Esophagus muscularis mucosa (tissue), 4 donors: Measurements from ENCODE around the gene SYT6. TPM values are rescaled to one million over a fixed set of nuclear protein-coding genes. Genes with fewer than 3 reads are reported as not detected.

Experiments used
- DNase-seq: peaks from one replicate; pipeline ENCODE4 v3.0.0-alpha.2; 2017; ENCODE audit errors: extremely low spot score
- H3K27ac ChIP-seq, 4 donors: fragments of 200-600 bp; sonication (generic); replicated peaks in 1 of 4; 1 replicate in 3 of 4; 2 replicates in 1 of 4; pipeline ENCODE4 v1.5.1; 2016 to 2019; ENCODE audit warnings: mild to moderate bottlenecking in 1 of 4
- H3K27me3 ChIP-seq, 4 donors: fragments of 200-600 bp; sonication (generic); one replicate each; pipeline versions ENCODE4 v1.5.1 to v1.6.0; 2016 to 2019
- H3K36me3 ChIP-seq, 4 donors: fragments of 200-600 bp; sonication (generic); one replicate each; pipeline ENCODE4 v1.5.1; 2016 to 2019
- H3K4me1 ChIP-seq, 4 donors: fragments of 200-600 bp; sonication (generic); one replicate each; pipeline ENCODE4 v1.5.1; 2016 to 2019
- H3K4me3 ChIP-seq, 4 donors: fragments of 200-600 bp; sonication (generic); 1 replicate in 2 of 4; 2 replicates in 2 of 4; pipeline ENCODE4 v1.5.1; 2016 to 2019; ENCODE audit warnings: mild to moderate bottlenecking in 4 of 4, moderate library complexity in 1 of 4
- H3K9me3 ChIP-seq, 4 donors: fragments of 200-600 bp; sonication (generic); 1 replicate in 3 of 4; 2 replicates in 1 of 4; pipeline ENCODE4 v1.5.1; 2016 to 2019
- EP300 ChIP-seq: sonication (generic); formaldehyde crosslinking; IDR thresholded peaks from one replicate; pipeline ENCODE4 v1.6.1; 2017; ENCODE audit warnings: antibody characterized with exemption
- POLR2A ChIP-seq: fragments of 450-650 bp; IDR thresholded peaks from one replicate; pipeline ENCODE4 v1.6.1; 2017; ENCODE audit warnings: antibody characterized with exemption, moderate library complexity, mild to moderate bottlenecking, low read depth
- POLR2AphosphoS5 ChIP-seq, 2 donors: sonication (generic); formaldehyde crosslinking; IDR thresholded peaks; one replicate each; pipeline ENCODE4 v1.6.1; 2017; ENCODE audit warnings: antibody characterized with exemption in 2 of 2
- WGBS: methylation state at CpG from one replicate; pipeline ENCODE4 v1.1.5; 2018; 5-methylcytosine and 5-hydroxymethylcytosine counted together
- intact Hi-C: fragments of 100-400 bp; cut with DNase I; formaldehyde crosslinking; loops from one replicate; pipeline ENCODE4 v1.15.1; 2023
- total RNA-seq, 4 donors: library from RNA; depleted of rRNA; stranded (reverse); fragments of >200 nt; gene quantifications; one replicate each; pipeline versions ENCODE4 v1.1.0 to v1.2.1, GENCODE V29; 2016
- TF ChIP-seq, protein P1 (sequence below), 3 experiments: fragments of 200-600 bp in 2 of 3; fragments of 450-650 bp in 1 of 3; sonication (generic) in 2 of 3; IDR thresholded peaks; one replicate each; pipeline ENCODE4 v1.5.1; 2017 to 2019; ENCODE audit warnings: antibody characterized with exemption in 3 of 3, mild to moderate bottlenecking in 2 of 3, moderate library complexity in 1 of 3

SYT6 gene
- total RNA-seq, 4 donors from 2014 or later: 0.06 to 0.83 TPM; not detected in 2

DNA sequence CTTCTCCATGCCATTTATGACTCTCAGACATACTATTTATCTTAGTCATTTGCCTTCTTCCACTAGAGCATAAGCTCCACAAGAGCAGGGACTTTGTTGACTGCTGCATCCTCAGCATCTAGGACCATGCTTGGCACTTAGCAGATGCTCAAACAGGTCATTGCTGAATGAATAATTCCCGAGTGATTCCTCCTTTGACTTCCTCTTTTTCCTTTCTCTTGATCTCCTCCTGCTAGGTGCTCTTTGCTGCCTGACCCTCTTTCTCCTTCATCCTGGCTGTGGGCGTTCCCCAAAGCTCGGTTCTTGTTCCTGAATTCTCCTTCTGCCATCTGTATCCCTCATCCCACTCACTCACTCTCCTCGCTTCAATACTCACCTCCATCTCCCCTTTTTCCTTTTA lies 23.5 kb downstream of the SYT6 start:
- intact Hi-C loops: no loop called here

DNA sequence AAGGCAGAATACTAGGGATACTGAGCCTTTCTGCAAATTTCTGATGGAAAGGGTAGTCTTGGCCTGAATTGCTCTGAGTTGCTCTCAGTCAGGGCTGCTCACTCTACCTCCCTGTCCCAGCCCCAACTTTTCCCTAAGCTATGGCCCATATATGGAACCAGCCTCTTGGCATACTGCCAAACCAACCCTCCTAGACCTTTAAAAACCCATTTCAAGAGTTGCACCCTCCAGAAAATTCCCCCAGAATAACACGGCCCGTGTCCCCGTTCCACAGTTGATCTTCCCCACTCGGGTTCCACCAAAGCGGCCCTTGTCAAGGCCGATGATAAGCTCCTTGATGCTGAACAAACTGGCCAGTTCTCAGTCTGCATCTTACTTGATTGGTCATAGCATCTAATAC lies 25.4 kb downstream of the SYT6 start:
- H3K36me3 ChIP-seq: no peaks in the 10 kb centered on the region
- H3K27me3 ChIP-seq: no peaks in the 10 kb centered on the region
- 94% methylated on average over 6 of the region's 6 CpGs for WGBS
- no peak overlapping the region for H3K27ac ChIP-seq
- intact Hi-C loops: no loop called here
- H3K4me1 ChIP-seq: no peaks in the 10 kb centered on the region
- H3K9me3 ChIP-seq: no peaks in the 10 kb centered on the region
- no peak overlapping the region for H3K4me3 ChIP-seq
- TF ChIP-seq POLR2AphosphoS5 (IDR thresholded peaks at IDR 0.05) (no peak), POLR2A (no peak), EP300 (no peak)
- TF ChIP-seq, protein P1, sequence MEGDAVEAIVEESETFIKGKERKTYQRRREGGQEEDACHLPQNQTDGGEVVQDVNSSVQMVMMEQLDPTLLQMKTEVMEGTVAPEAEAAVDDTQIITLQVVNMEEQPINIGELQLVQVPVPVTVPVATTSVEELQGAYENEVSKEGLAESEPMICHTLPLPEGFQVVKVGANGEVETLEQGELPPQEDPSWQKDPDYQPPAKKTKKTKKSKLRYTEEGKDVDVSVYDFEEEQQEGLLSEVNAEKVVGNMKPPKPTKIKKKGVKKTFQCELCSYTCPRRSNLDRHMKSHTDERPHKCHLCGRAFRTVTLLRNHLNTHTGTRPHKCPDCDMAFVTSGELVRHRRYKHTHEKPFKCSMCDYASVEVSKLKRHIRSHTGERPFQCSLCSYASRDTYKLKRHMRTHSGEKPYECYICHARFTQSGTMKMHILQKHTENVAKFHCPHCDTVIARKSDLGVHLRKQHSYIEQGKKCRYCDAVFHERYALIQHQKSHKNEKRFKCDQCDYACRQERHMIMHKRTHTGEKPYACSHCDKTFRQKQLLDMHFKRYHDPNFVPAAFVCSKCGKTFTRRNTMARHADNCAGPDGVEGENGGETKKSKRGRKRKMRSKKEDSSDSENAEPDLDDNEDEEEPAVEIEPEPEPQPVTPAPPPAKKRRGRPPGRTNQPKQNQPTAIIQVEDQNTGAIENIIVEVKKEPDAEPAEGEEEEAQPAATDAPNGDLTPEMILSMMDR (IDR thresholded peaks at IDR 0.05): no peak
- DNase-seq: no peak

More for the DNA sequence above, 23.5 kb downstream of the SYT6 start:
- H3K4me1 ChIP-seq: no peaks in the 10 kb centered on the region
- H3K27me3 ChIP-seq: no peaks in the 10 kb centered on the region
- H3K4me3 ChIP-seq: no peak overlapping the region
- no peaks in the 10 kb centered on the region for H3K36me3 ChIP-seq
- no peaks in the 10 kb centered on the region for H3K9me3 ChIP-seq
- DNase-seq: no peak
- 80% methylated on average over 4 of the region's 4 CpGs for whole genome bisulfite sequencing
- no peak for TF ChIP-seq POLR2AphosphoS5 (IDR thresholded peaks at IDR 0.05)
- TF ChIP-seq, protein P1 (IDR thresholded peaks at IDR 0.05): no peak
- no peak for TF ChIP-seq POLR2A
- no peak for TF ChIP-seq EP300
- H3K27ac ChIP-seq: no peak overlapping the region

DNA sequence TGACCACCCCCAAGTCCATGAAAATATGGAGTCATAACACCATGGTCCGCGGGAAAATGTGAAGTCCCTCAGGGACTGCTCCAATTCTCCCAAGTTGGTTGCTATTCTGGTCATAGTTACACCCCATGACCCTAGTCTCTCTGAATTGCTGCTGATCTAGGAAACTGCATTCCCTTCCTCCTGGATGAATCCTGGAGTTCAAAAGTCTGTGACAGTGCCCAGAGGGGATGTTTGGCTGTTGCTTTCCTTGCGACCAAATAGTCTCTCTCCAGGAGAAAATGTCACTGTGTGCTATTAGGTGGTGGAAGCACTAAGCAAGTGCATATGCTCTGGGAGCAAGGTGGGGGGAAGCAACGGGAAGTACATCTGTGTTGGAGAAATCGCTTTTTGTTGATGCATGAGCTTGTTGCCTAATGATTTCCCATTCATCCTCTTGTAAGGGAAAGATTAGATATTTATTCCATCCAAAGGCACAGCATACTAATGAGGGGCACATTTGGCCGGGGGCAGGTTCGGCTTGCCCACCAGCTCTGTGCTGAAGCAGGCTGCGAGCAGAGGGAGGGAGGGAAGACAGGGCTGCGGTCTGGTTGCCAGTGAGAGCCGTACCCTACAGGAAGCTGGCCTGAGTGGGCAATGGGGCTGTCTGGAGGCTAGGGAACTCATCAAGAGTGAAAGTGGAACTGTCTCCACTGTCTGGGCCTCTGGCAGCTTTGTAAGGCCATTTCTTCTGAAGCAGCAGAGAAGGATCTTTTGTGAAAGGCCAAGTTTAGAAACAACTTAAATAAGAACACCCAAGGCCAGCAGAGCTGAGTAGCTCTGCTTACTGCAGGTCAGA lies 27.2 kb downstream of the SYT6 start:
- no peak overlapping the region for H3K4me3 ChIP-seq
- no peak for DNase-seq
- H3K9me3 ChIP-seq: no peaks in the 10 kb centered on the region
- WGBS: 78% methylated on average over 10 of the region's 10 CpGs
- TF ChIP-seq POLR2A (no peak), POLR2AphosphoS5 (IDR thresholded peaks at IDR 0.05) (no peak), EP300 (no peak)
- TF ChIP-seq, protein P1 (IDR thresholded peaks at IDR 0.05): no peak
- intact Hi-C loops: no loop called here
- H3K4me1 ChIP-seq: no peaks in the 10 kb centered on the region
- H3K27me3 ChIP-seq: no peaks in the 10 kb centered on the region
- no peak overlapping the region for H3K27ac ChIP-seq
- H3K36me3 ChIP-seq: no peaks in the 10 kb centered on the region

DNA sequence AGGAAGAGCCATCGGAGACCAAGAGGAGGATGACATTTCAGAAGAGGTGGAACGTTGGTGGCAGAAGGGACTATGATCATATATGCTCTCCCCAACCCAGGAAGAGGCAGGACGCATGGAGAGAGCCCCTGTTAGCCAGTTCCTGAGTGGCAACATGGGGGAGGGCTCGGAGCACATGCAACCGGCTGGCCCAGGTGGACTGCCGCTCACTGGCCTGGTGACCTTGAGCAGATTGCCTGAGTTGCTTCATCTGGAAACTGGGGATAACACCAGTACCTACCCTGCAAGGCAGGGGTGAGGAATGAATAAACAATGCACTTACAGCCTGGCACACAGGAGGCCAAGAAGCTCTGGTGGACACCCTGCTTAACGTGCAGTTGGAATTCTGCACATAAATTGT lies 29.0 kb downstream of the SYT6 start:
- no peaks in the 10 kb centered on the region for H3K9me3 ChIP-seq
- H3K4me1 ChIP-seq: no peaks in the 10 kb centered on the region
- H3K27me3 ChIP-seq: no peaks in the 10 kb centered on the region
- no peaks in the 10 kb centered on the region for H3K36me3 ChIP-seq
- no peak overlapping the region for H3K27ac ChIP-seq
- WGBS: 85% methylated on average over 7 of the region's 7 CpGs
- H3K4me3 ChIP-seq: no peak overlapping the region
- TF ChIP-seq POLR2AphosphoS5 (IDR thresholded peaks at IDR 0.05) (no peak), EP300 (no peak), POLR2A (no peak)
- TF ChIP-seq, protein P1 (IDR thresholded peaks at IDR 0.05): no peak
- no peak for DNase-seq
- intact Hi-C loops: no loop called here
